ENCODE measurements around the gene FBXW4. TPM values are rescaled to one million over a fixed set of nuclear protein-coding genes. Genes with fewer than 3 reads are reported as not detected.

The FBXW4 gene
- total and polyA plus RNA-seq, 2 donors = 32.0 to 32.9 TPM

DNA sequence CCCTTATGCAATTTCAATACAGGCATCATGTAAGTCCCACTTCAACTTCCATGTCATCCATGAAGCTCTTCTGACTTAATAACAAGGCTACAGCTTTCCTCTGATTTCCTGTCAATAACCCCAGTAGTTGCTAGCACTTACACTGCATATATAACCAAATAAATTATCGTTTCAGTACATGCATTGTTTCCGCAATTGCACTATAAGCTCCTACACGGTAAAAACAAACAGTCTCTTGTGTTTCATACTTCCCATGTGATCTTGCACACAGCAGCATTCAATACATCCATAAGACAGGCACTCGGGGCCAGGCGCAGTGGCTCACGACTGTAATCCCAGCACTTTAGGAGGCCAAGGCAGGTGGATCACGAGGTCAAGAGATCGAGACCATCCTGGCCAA is 41.4 kb downstream of the FBXW4 start:
- no peaks in the 10 kb centered on the region for H3K4me1 ChIP-seq (ENCODE audit: control insufficient read depth in 2 of 2, insufficient read depth in 2 of 2, low read length in 2 of 2)
- H3K27me3 ChIP-seq (ENCODE audit: control insufficient read depth in 2 of 2, insufficient read depth in 1 of 2, low read length in 1 of 2) = no peaks in the 10 kb centered on the region
- no peak overlapping the region for H3K27ac ChIP-seq (ENCODE audit: low read depth in 1 of 2, low read length in 1 of 2)
- no peak overlapping the region for H3K4me3 ChIP-seq (ENCODE audit: low read length in 2 of 2)
- DNase-seq (ENCODE audit: low read depth in 6 of 9, low spot score in 9 of 9) = no peak
- H3K36me3 ChIP-seq (ENCODE audit: control insufficient read depth in 2 of 2, insufficient read depth in 2 of 2, low read length in 1 of 2) = peaks cover 24 to 41% of the 10 kb centered on the region in 2 donors
- 98% methylated on average over 8 of the region's 8 CpGs for WGBS
- no peaks in the 10 kb centered on the region for H3K9me3 ChIP-seq (ENCODE audit: control insufficient read depth in 2 of 2, insufficient read depth in 1 of 2, low read length in 1 of 2)

DNA sequence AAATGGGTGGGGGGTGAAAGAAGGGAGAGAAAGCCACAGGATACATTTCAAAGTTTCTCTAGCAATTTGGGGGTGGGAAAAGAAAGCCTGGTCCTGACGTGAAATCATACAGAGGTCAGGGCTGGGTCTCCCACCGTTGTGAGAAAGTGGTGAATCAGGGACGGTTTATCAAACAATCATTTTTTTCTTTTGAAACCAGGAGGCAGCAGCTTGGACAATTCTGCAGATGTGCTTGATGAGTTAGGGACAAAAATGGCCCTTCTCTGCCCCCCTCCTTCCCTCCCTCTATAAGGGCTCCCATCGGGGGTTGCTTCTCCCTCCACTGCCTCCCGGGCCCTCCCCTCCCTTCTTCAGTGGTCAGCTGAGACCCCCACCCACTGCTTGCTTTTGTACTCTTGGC is 43.6 kb downstream of the FBXW4 start:
- no peaks in the 10 kb centered on the region for H3K9me3 ChIP-seq (ENCODE audit: control insufficient read depth in 2 of 2, insufficient read depth in 1 of 2, low read length in 1 of 2)
- H3K4me1 ChIP-seq (ENCODE audit: control insufficient read depth in 2 of 2, insufficient read depth in 2 of 2, low read length in 2 of 2) = no peaks in the 10 kb centered on the region
- no peaks in the 10 kb centered on the region for H3K27me3 ChIP-seq (ENCODE audit: control insufficient read depth in 2 of 2, insufficient read depth in 1 of 2, low read length in 1 of 2)
- no peak overlapping the region for H3K27ac ChIP-seq (ENCODE audit: low read depth in 1 of 2, low read length in 1 of 2)
- over 99% methylated on average over 5 of the region's 5 CpGs for WGBS
- H3K4me3 ChIP-seq (ENCODE audit: low read length in 2 of 2) = no peak overlapping the region
- H3K36me3 ChIP-seq (ENCODE audit: control insufficient read depth in 2 of 2, insufficient read depth in 2 of 2, low read length in 1 of 2) = peaks cover 19 to 37% of the 10 kb centered on the region in 2 donors
- DNase-seq (ENCODE audit: low read depth in 6 of 9, low spot score in 9 of 9) = no peak

DNA sequence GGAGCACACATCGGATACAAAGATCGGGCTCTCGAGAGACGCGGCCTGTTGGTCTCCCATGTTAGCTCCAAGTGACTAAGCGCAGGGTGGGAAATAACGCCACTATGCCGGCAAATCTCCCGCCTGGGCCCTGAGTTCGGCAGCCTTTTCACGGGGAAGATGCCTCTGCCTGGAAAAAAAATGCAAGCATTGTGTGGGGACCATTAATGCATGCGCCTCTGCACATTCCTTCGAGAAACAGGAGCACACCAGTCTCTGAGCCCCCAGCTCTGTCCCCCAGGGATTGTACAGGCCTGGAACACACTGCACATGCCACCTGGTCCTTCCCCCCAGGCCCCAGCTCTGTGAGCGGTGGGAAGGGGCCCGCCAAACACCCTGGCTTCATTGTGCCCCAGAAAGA is 44.1 kb downstream of the FBXW4 start:
- WGBS = 98% methylated on average over 15 of the region's 15 CpGs
- no peaks in the 10 kb centered on the region for H3K27me3 ChIP-seq (ENCODE audit: control insufficient read depth in 2 of 2, insufficient read depth in 1 of 2, low read length in 1 of 2)
- no peak overlapping the region for H3K4me3 ChIP-seq (ENCODE audit: low read length in 2 of 2)
- H3K36me3 ChIP-seq (ENCODE audit: control insufficient read depth in 2 of 2, insufficient read depth in 2 of 2, low read length in 1 of 2) = peaks cover 14 to 33% of the 10 kb centered on the region in 2 donors
- no peak overlapping the region for H3K27ac ChIP-seq (ENCODE audit: low read depth in 1 of 2, low read length in 1 of 2)
- H3K9me3 ChIP-seq (ENCODE audit: control insufficient read depth in 2 of 2, insufficient read depth in 1 of 2, low read length in 1 of 2) = no peaks in the 10 kb centered on the region
- no peaks in the 10 kb centered on the region for H3K4me1 ChIP-seq (ENCODE audit: control insufficient read depth in 2 of 2, insufficient read depth in 2 of 2, low read length in 2 of 2)
- no peak for DNase-seq (ENCODE audit: low read depth in 6 of 9, low spot score in 9 of 9)

DNA sequence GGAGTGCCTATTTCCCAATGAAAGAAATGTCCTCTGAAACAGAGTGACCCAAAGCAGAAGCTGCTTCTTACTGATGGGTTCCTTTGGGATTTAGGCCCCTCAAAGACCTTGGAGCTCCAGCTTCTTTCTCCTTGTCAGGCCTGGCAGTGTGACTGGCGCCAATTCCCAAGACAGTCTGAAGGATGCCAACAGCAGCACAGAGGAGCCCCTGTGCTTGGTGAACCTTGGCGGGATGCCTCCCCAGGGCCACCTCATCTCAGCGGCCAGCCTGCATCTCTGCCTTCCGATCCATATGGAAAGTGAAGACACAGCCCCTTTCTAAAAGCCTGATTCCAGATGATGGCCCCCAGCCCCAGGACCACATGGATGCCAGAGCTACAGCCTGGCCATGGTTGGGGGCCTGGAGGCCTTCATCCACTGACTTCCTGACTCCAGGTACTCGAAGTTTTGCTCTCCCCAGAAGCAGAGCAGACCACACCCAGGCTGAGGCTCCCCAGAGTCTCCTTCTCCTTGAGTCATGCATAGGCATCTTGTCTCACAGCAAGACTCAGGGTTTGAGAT is 45.4 kb downstream of the FBXW4 start:
- no peak for DNase-seq (ENCODE audit: low read depth in 6 of 9, low spot score in 9 of 9)
- over 99% methylated on average over 5 of the region's 5 CpGs for WGBS
- peaks cover 9 to 30% of the 10 kb centered on the region in 2 donors for H3K36me3 ChIP-seq (ENCODE audit: control insufficient read depth in 2 of 2, insufficient read depth in 2 of 2, low read length in 1 of 2)
- no peaks in the 10 kb centered on the region for H3K9me3 ChIP-seq (ENCODE audit: control insufficient read depth in 2 of 2, insufficient read depth in 1 of 2, low read length in 1 of 2)
- no peak overlapping the region for H3K4me3 ChIP-seq (ENCODE audit: low read length in 2 of 2)
- no peaks in the 10 kb centered on the region for H3K4me1 ChIP-seq (ENCODE audit: control insufficient read depth in 2 of 2, insufficient read depth in 2 of 2, low read length in 2 of 2)
- H3K27me3 ChIP-seq (ENCODE audit: control insufficient read depth in 2 of 2, insufficient read depth in 1 of 2, low read length in 1 of 2) = no peaks in the 10 kb centered on the region
- no peak overlapping the region for H3K27ac ChIP-seq (ENCODE audit: low read depth in 1 of 2, low read length in 1 of 2)

GRCh38 chr10:101647255-101647654 is 47.7 kb downstream of the FBXW4 start:
- Histone ChIP-seq H3K4me1 (ENCODE audit: control insufficient read depth in 2 of 2, insufficient read depth in 2 of 2, low read length in 2 of 2) (no peaks in the 10 kb centered on the region), H3K27me3 (ENCODE audit: control insufficient read depth in 2 of 2, insufficient read depth in 1 of 2, low read length in 1 of 2) (no peaks in the 10 kb centered on the region), H3K27ac (ENCODE audit: low read depth in 1 of 2, low read length in 1 of 2) (no peak overlapping the region), H3K4me3 (ENCODE audit: low read length in 2 of 2) (no peak overlapping the region), H3K36me3 (ENCODE audit: control insufficient read depth in 2 of 2, insufficient read depth in 2 of 2, low read length in 1 of 2) (peaks cover 20 to 28% of the 10 kb centered on the region in 2 donors), H3K9me3 (ENCODE audit: control insufficient read depth in 2 of 2, insufficient read depth in 1 of 2, low read length in 1 of 2) (no peaks in the 10 kb centered on the region)
- WGBS = 96% methylated on average over 2 of the region's 2 CpGs
- no peak for DNase-seq (ENCODE audit: low read depth in 6 of 9, low spot score in 9 of 9)

GRCh38 chr10:101646364-101646763 is 48.6 kb downstream of the FBXW4 start:
- no peak for DNase-seq (ENCODE audit: low read depth in 6 of 9, low spot score in 9 of 9)
- Histone ChIP-seq H3K27ac (ENCODE audit: low read depth in 1 of 2, low read length in 1 of 2) (no peak overlapping the region), H3K4me1 (ENCODE audit: control insufficient read depth in 2 of 2, insufficient read depth in 2 of 2, low read length in 2 of 2) (no peaks in the 10 kb centered on the region), H3K4me3 (ENCODE audit: low read length in 2 of 2) (no peak overlapping the region), H3K27me3 (ENCODE audit: control insufficient read depth in 2 of 2, insufficient read depth in 1 of 2, low read length in 1 of 2) (no peaks in the 10 kb centered on the region), H3K36me3 (ENCODE audit: control insufficient read depth in 2 of 2, insufficient read depth in 2 of 2, low read length in 1 of 2) (peaks cover 18 to 22% of the 10 kb centered on the region in 2 donors), H3K9me3 (ENCODE audit: control insufficient read depth in 2 of 2, insufficient read depth in 1 of 2, low read length in 1 of 2) (no peaks in the 10 kb centered on the region)
- whole genome bisulfite sequencing = 96% methylated on average over 6 of the region's 6 CpGs

DNA sequence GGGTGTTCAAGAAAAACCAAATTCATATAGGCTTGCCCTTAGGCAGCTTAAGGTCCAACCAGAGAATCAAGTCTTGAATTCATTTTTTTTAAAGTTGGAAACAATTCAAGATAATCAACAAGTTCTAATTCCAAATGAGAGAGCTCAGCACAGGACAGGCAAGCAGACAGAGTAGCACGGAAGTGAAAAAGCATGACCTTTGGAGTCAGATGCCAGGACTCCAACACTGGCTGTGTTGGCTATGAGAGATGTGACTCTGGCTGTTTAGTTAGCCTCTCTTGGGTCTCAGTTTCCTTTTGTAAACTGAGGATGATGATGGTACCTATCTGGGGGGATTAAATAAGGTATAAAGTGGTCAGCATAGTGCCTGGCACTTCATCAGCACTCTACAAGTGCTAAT is 49.3 kb downstream of the FBXW4 start:
- no peaks in the 10 kb centered on the region for H3K27me3 ChIP-seq (ENCODE audit: control insufficient read depth in 2 of 2, insufficient read depth in 1 of 2, low read length in 1 of 2)
- no peaks in the 10 kb centered on the region for H3K4me1 ChIP-seq (ENCODE audit: control insufficient read depth in 2 of 2, insufficient read depth in 2 of 2, low read length in 2 of 2)
- peaks cover 13 to 20% of the 10 kb centered on the region in 2 donors for H3K36me3 ChIP-seq (ENCODE audit: control insufficient read depth in 2 of 2, insufficient read depth in 2 of 2, low read length in 1 of 2)
- H3K4me3 ChIP-seq (ENCODE audit: low read length in 2 of 2) = no peak overlapping the region
- H3K9me3 ChIP-seq (ENCODE audit: control insufficient read depth in 2 of 2, insufficient read depth in 1 of 2, low read length in 1 of 2) = no peaks in the 10 kb centered on the region
- no peak overlapping the region for H3K27ac ChIP-seq (ENCODE audit: low read depth in 1 of 2, low read length in 1 of 2)
- no peak for DNase-seq (ENCODE audit: low read depth in 6 of 9, low spot score in 9 of 9)
- 95% methylated on average over 1 of the region's 1 CpG for WGBS

- no peaks in the 10 kb centered on the region for H3K4me1 ChIP-seq (ENCODE audit: control insufficient read depth in 2 of 2, insufficient read depth in 2 of 2, low read length in 2 of 2)
- H3K27me3 ChIP-seq (ENCODE audit: control insufficient read depth in 2 of 2, insufficient read depth in 1 of 2, low read length in 1 of 2) = no peaks in the 10 kb centered on the region
- no peak overlapping the region for H3K4me3 ChIP-seq (ENCODE audit: low read length in 2 of 2)
- H3K9me3 ChIP-seq (ENCODE audit: control insufficient read depth in 2 of 2, insufficient read depth in 1 of 2, low read length in 1 of 2) = no peaks in the 10 kb centered on the region
- DNase-seq (ENCODE audit: low read depth in 6 of 9, low spot score in 9 of 9) = no peak
- H3K36me3 ChIP-seq (ENCODE audit: control insufficient read depth in 2 of 2, insufficient read depth in 2 of 2, low read length in 1 of 2) = peaks cover 15 to 30% of the 10 kb centered on the region in 2 donors
- WGBS = 97% methylated on average over 3 of the region's 3 CpGs
- no peak overlapping the region for H3K27ac ChIP-seq (ENCODE audit: low read depth in 1 of 2, low read length in 1 of 2)
Observed at GRCh38 chr10:101644002-101644401, 51.0 kb downstream of the FBXW4 start.

DNA sequence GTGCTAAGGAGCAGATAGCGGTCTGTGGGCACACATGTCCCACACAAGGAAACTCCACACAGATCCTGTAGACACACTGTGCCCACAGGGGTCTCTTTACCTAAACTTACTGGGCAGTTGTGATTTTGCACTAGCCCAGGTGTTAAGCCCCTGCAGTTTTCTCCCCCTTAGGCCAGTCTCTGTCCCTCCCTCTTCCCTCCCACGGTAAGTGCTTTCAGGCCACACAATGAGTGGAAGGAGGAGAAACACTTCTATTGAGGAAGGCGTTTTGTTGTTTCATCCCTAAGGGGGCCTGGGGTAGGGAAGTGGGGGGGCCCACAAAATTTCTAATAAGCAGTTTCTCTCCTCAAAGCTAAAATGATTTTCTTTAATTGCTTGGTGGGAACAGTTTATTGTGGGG is 51.4 kb downstream of the FBXW4 start:
- Histone ChIP-seq H3K4me1 (ENCODE audit: control insufficient read depth in 2 of 2, insufficient read depth in 2 of 2, low read length in 2 of 2) (no peaks in the 10 kb centered on the region), H3K36me3 (ENCODE audit: control insufficient read depth in 2 of 2, insufficient read depth in 2 of 2, low read length in 1 of 2) (peaks cover 19 to 32% of the 10 kb centered on the region in 2 donors), H3K9me3 (ENCODE audit: control insufficient read depth in 2 of 2, insufficient read depth in 1 of 2, low read length in 1 of 2) (no peaks in the 10 kb centered on the region), H3K27me3 (ENCODE audit: control insufficient read depth in 2 of 2, insufficient read depth in 1 of 2, low read length in 1 of 2) (no peaks in the 10 kb centered on the region), H3K4me3 (ENCODE audit: low read length in 2 of 2) (no peak overlapping the region), H3K27ac (ENCODE audit: low read depth in 1 of 2, low read length in 1 of 2) (no peak overlapping the region)
- DNase-seq (ENCODE audit: low read depth in 6 of 9, low spot score in 9 of 9) = no peak
- WGBS = 97% methylated on average over 3 of the region's 3 CpGs
